Activated CD8-positive, alpha-beta memory T cell treated with anti-CD3 and anti-CD28 coated beads for 24 hours (primary cell): ENCODE data around the gene ADAT3.
"Not testable (repeated sequence)": the region's sequence is repeated elsewhere in the genome, so short reads cannot be mapped to it uniquely, and the experiment has no call there.

ENCODE experiments used
- DNase-seq: peaks from one replicate; pipeline ENCODE4 v3.0.0-alpha.2; 2020

ADAT3 gene

GRCh38 chr19:1867349-1867724 is 37.9 kb upstream of the ADAT3 start:
- no peak for DNase-seq

GRCh38 chr19:1868971-1869370 is 36.2 kb upstream of the ADAT3 start:
- DNase-seq: no peak

GRCh38 chr19:1871140-1871597 is 34.0 kb upstream of the ADAT3 start:
- DNase-seq: no peak

GRCh38 chr19:1871630-1872029 is 33.6 kb upstream of the ADAT3 start:
- no peak for DNase-seq

- no peak for DNase-seq
Measured at GRCh38 chr19:1872807-1873523, 32.2 kb upstream of the ADAT3 start.

GRCh38 chr19:1873524-1874473 is 31.4 kb upstream of the ADAT3 start:
- DNase-seq: peak; percentile 59

GRCh38 chr19:1874554-1875185 is 30.5 kb upstream of the ADAT3 start:
- no peak for DNase-seq

- DNase-seq: not testable (repeated sequence)
Measured at GRCh38 chr19:1875265-1875645, 29.9 kb upstream of the ADAT3 start.

GRCh38 chr19:1875646-1876495 is 29.3 kb upstream of the ADAT3 start:
- peak; percentile 92 for DNase-seq

- DNase-seq: not testable (repeated sequence)
Measured at GRCh38 chr19:1876496-1877279, 28.5 kb upstream of the ADAT3 start.

- not testable (repeated sequence) for DNase-seq
Measured at GRCh38 chr19:1877280-1877660, 27.9 kb upstream of the ADAT3 start.

- DNase-seq: not testable (repeated sequence)
Measured at GRCh38 chr19:1878583-1878982, 26.6 kb upstream of the ADAT3 start.

- DNase-seq: not testable (repeated sequence)
Measured at GRCh38 chr19:1879982-1880381, 25.2 kb upstream of the ADAT3 start.

- no peak for DNase-seq
Measured at GRCh38 chr19:1880611-1881392, 24.4 kb upstream of the ADAT3 start.

GRCh38 chr19:1881393-1882088 is 23.7 kb upstream of the ADAT3 start:
- DNase-seq: not testable (repeated sequence)

GRCh38 chr19:1882089-1882785 is 23.0 kb upstream of the ADAT3 start:
- peak; percentile 86 for DNase-seq

- DNase-seq: no peak
Measured at GRCh38 chr19:1882786-1883692, 22.2 kb upstream of the ADAT3 start.

GRCh38 chr19:1883784-1884183 is 21.4 kb upstream of the ADAT3 start:
- DNase-seq: no peak
